Esophagus (tissue), 2 donors: ENCODE results near the gene CDH13. TPM values are rescaled to one million over a fixed set of nuclear protein-coding genes. Genes with fewer than 3 reads are reported as not detected.

Experiments used
- H3K27ac ChIP-seq, 2 donors: one replicate each; pipeline ENCODE4 v1.5.1; 2013; ENCODE audit warnings: low read depth in 2 of 2, mild to moderate bottlenecking in 2 of 2, inconsistent platforms in 1 of 2, low read length in 1 of 2, moderate library complexity in 1 of 2
- H3K27me3 ChIP-seq, 2 donors: one replicate each; pipeline ENCODE4 v1.6.1; 2013; ENCODE audit warnings: low read length in 2 of 2, control low read depth in 1 of 2, mild to moderate bottlenecking in 1 of 2; ENCODE audit not compliant: insufficient read depth in 2 of 2, control insufficient read depth in 1 of 2
- H3K36me3 ChIP-seq, 2 donors: one replicate each; pipeline ENCODE4 v1.6.1; 2013; ENCODE audit warnings: low read length in 1 of 2; ENCODE audit not compliant: control insufficient read depth in 2 of 2, insufficient read depth in 2 of 2
- H3K4me1 ChIP-seq, 2 donors: one replicate each; pipeline ENCODE4 v1.6.1; 2013; ENCODE audit warnings: low read length in 1 of 2; ENCODE audit not compliant: control insufficient read depth in 2 of 2, insufficient read depth in 2 of 2
- H3K4me3 ChIP-seq, 2 donors: one replicate each; pipeline ENCODE4 v1.5.1; 2013; ENCODE audit warnings: low read length in 2 of 2, mild to moderate bottlenecking in 2 of 2, low read depth in 1 of 2, moderate library complexity in 1 of 2
- H3K9me3 ChIP-seq, 2 donors: one replicate each; pipeline ENCODE4 v1.6.1; 2013; ENCODE audit warnings: mild to moderate bottlenecking in 2 of 2, low read depth in 1 of 2, low read length in 1 of 2, moderate library complexity in 1 of 2; ENCODE audit not compliant: control insufficient read depth in 2 of 2, insufficient read depth in 1 of 2
- WGBS, 2 donors: extraction: QIAGEN DNeasy Blood & Tissue Kit; methylation state at CpG; one replicate each; pipeline ENCODE4 v1.1.7; 2013; 5-methylcytosine and 5-hydroxymethylcytosine counted together
- polyA plus RNA-seq, 2 donors: library from polyadenylated mRNA; stranded (reverse); fragments of 200-250 nt; gene quantifications; one replicate each; pipeline ENCODE4 v1.2.3, GENCODE V29; 2013
- donor health status: healthy with polysubstance abuse.
- donor health status: Bipolar disorder and iron deficiency.

The CDH13 gene
- polyA plus RNA-seq, 2 donors: 1.3 to 4.3 TPM

DNA sequence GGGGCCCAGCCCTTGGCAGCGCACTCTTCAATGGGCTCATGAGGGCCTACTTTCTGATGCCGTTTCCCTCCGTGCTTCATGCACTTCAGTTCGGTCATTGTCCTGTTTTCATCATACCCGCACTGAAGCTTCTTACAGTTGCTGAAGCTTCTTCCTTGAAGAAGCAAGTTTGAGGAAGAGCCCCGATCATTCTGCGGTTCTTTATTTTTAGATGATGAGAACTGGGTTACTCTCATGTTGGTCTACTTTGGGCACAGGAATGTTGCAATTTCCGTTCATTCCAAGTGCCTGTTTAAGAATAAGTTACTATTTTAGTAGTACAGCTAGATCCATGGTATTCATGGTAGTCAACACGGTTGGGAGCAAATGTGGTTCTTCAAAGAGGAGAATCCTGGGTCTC lies 593.3 kb downstream of the CDH13 start:
- no peaks in the 10 kb centered on the region for H3K9me3 ChIP-seq
- 92% methylated on average over 9 of the region's 9 CpGs for WGBS, 2 donors
- H3K36me3 ChIP-seq: no peaks in the 10 kb centered on the region
- H3K4me1 ChIP-seq: no peaks in the 10 kb centered on the region
- H3K4me3 ChIP-seq: no peak overlapping the region
- H3K27ac ChIP-seq: no peak overlapping the region
- H3K27me3 ChIP-seq: no peaks in the 10 kb centered on the region

DNA sequence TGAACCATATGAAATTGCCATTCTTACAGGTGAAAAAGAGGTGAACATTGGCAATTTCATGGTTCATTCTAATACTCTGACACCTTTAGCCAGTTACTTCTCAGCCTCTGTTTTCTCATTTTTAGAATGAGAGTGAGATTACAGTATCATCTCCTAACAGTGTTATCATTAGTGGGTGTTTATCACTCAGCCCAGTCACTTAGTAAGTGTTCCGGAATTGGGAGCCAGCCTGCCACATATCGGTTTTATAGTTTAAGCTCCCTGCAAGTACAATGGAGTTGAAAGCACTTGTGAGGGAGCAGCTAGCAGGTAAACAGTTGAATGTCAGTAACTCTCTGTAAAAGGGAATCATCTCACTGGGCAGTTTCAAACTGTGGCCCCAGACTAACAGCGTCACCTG lies 597.9 kb downstream of the CDH13 start:
- Histone ChIP-seq H3K4me3 (no peak overlapping the region), H3K27ac (no peak overlapping the region)

GRCh38 chr16:83227336-83227735 lies 600.6 kb downstream of the CDH13 start:
- Histone ChIP-seq H3K27ac (no peak overlapping the region), H3K36me3 (no peaks in the 10 kb centered on the region), H3K4me1 (no peaks in the 10 kb centered on the region), H3K9me3 (no peaks in the 10 kb centered on the region), H3K4me3 (no peak overlapping the region), H3K27me3 (no peaks in the 10 kb centered on the region)
- 56 to 59% methylated on average over 6 of the region's 6 CpGs for WGBS, 2 donors

More for the DNA sequence above, 597.9 kb downstream of the CDH13 start:
- H3K4me1 ChIP-seq: no peaks in the 10 kb centered on the region
- no peaks in the 10 kb centered on the region for H3K27me3 ChIP-seq
- H3K9me3 ChIP-seq: no peaks in the 10 kb centered on the region
- WGBS, 2 donors: 89% methylated on average over 3 of the region's 3 CpGs
- H3K36me3 ChIP-seq: no peaks in the 10 kb centered on the region

DNA sequence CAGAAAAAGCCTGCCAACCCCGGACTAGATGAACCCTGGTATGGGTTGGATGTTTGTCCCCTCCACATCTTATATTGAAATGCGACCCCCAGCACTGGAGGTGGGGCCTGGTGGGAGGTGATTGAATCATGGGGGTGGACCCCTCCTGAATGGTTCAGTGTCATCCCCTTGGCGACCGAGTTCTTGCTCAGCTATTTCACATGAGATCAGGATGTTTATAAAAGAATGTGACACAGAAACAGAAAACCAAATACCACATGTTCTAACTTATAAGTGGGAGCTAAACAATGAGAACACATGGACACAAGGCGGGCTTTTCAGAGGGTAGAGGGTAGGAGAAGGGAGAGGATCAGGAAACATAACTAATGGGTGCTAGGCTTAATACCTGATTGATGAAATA lies 605.0 kb downstream of the CDH13 start:
- Histone ChIP-seq H3K27ac (no peak overlapping the region), H3K9me3 (no peaks in the 10 kb centered on the region), H3K4me1 (no peaks in the 10 kb centered on the region), H3K36me3 (no peaks in the 10 kb centered on the region), H3K4me3 (no peak overlapping the region), H3K27me3 (no peaks in the 10 kb centered on the region)
- 67 to 71% methylated on average over 5 of the region's 5 CpGs for WGBS, 2 donors

GRCh38 chr16:83233153-83233552 lies 606.4 kb downstream of the CDH13 start:
- H3K27ac ChIP-seq: no peak overlapping the region
- WGBS, 2 donors: 69 to 77% methylated on average over 8 of the region's 8 CpGs

GRCh38 chr16:83238949-83239691 lies 612.4 kb downstream of the CDH13 start:
- peaks cover 0 to 3% of the 10 kb centered on the region in 2 donors for H3K9me3 ChIP-seq
- H3K27me3 ChIP-seq: no peaks in the 10 kb centered on the region
- H3K4me3 ChIP-seq: no peak overlapping the region
- H3K27ac ChIP-seq: no peak overlapping the region
- no peaks in the 10 kb centered on the region for H3K4me1 ChIP-seq
- no peaks in the 10 kb centered on the region for H3K36me3 ChIP-seq
- WGBS, 2 donors: 55 to 56% methylated on average over 6 of the region's 6 CpGs

More at GRCh38 chr16:83233153-83233552, 606.4 kb downstream of the CDH13 start:
- no peaks in the 10 kb centered on the region for H3K36me3 ChIP-seq
- H3K27me3 ChIP-seq: no peaks in the 10 kb centered on the region
- no peaks in the 10 kb centered on the region for H3K4me1 ChIP-seq
- no peak overlapping the region for H3K4me3 ChIP-seq
- H3K9me3 ChIP-seq: no peaks in the 10 kb centered on the region

DNA sequence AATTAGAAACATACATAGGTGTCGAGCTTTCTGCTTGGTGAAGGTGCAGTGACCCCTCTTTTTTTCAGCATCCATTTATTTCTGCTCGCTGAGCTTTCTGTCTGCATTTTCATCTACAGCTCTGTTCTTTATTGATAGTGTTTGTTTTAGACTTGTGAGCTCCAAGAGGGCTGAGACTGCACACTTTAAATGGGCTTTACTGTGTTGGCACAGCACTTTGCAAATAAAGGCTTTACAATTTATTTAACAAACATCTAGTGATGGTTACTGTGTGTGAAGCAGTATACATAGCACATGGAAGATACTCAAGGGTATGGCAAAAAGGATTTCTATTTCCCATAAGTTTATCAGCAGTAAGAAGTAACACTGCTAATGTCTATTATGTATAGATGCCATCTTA lies 617.3 kb downstream of the CDH13 start:
- Histone ChIP-seq H3K27me3 (no peaks in the 10 kb centered on the region), H3K9me3 (peaks cover 0 to 3% of the 10 kb centered on the region in 2 donors), H3K27ac (no peak overlapping the region), H3K4me1 (no peaks in the 10 kb centered on the region), H3K36me3 (no peaks in the 10 kb centered on the region), H3K4me3 (no peak overlapping the region)
- WGBS, 2 donors: 62 to 78% methylated on average over 2 of the region's 2 CpGs

- H3K9me3 ChIP-seq: peaks cover 0 to 3% of the 10 kb centered on the region in 2 donors
- H3K27ac ChIP-seq: no peak overlapping the region
- no peaks in the 10 kb centered on the region for H3K36me3 ChIP-seq
- no peak overlapping the region for H3K4me3 ChIP-seq
- WGBS, 2 donors: 58 to 74% methylated on average over 1 of the region's 1 CpG
- no peaks in the 10 kb centered on the region for H3K4me1 ChIP-seq
- no peaks in the 10 kb centered on the region for H3K27me3 ChIP-seq
Observed at GRCh38 chr16:83245061-83245460, 618.3 kb downstream of the CDH13 start.

DNA sequence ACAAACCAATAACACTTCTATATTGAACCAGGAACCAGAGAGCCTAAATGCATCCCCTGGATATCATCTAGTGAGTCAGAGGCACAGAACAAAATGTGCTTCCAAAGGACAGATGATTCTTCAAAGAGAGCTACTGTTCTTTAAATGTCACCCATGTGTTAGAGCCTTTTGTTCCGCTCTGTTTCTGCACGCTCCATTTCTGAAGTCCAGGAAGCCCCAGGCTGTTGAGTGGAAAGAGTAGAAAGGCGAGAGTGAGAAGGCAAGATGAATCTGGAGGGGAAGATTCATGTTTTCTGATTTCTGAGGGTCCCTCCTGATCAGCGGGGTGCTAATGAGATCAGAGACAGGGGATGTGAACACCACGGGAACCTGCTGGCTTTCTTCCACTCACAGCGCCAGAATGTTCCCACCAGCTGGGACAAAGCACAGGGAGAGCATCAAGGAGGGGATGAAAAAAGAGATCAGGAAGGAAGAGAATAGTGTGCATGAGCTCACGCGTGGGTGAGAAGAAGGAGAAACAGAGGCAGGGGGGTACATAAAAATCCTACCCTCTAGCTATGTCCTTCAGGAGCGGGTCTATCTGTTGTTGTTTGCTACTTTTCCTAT lies 621.1 kb downstream of the CDH13 start:
- no peaks in the 10 kb centered on the region for H3K4me1 ChIP-seq
- H3K4me3 ChIP-seq: no peak overlapping the region
- no peaks in the 10 kb centered on the region for H3K36me3 ChIP-seq
- no peak overlapping the region for H3K27ac ChIP-seq
- peaks cover 3% of the 10 kb centered on the region in 2 donors for H3K9me3 ChIP-seq
- 75 to 79% methylated on average over 9 of the region's 9 CpGs for WGBS, 2 donors
- no peaks in the 10 kb centered on the region for H3K27me3 ChIP-seq
